Stimulated activated CD4-positive, alpha-beta T cell treated with anti-CD3 and anti-CD28 coated beads, TNF-alpha, amount 100 ng/mL, for 1 hour (primary cell): ENCODE results near the gene NADSYN1.
"Not testable (repeated sequence)": the region's sequence is repeated elsewhere in the genome, so short reads cannot be mapped to it uniquely, and the experiment has no call there.

Experiments used
- DNase-seq, 3 donors: peaks; one replicate each; pipeline ENCODE4 v3.0.0-alpha.2; 2020; ENCODE audit warnings: low read depth in 3 of 3, low spot score in 1 of 3

The NADSYN1 gene

DNA sequence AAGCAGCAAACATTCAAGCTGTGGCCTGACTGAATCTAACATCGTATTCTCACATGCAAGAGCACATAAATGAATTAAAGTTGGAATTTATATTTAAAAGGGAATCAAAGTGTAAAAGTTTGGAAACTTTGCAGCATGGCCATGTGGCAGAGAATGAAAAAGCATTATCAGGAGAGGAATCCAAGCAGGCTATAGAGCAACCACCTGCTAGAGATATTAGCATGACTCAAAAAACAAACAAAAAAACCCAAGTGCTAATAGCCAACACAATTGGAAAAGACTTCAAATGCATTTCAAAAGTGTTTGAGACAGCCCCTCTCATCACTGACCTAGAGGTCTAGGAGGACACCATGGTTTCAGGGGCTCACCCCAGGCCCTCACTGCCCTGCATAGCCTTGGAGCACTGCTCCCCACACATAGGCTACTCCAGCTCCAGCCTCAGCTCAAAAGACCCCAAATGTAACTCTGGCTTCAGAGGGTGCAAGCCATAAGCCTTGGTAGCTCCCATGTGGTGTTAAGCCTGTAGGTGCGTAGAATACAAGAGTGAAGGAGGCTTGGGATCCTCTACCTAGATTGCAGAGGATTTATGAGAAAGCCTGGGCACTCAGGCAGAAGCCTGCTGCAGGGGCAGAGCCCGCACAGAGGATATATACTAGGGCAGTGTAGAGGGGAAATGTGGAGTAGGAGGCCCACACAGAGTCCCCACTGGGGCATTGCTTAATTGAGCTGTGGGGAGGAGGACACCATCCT is 72.4 kb downstream of the NADSYN1 start:
- DNase-seq, result no peak

DNA sequence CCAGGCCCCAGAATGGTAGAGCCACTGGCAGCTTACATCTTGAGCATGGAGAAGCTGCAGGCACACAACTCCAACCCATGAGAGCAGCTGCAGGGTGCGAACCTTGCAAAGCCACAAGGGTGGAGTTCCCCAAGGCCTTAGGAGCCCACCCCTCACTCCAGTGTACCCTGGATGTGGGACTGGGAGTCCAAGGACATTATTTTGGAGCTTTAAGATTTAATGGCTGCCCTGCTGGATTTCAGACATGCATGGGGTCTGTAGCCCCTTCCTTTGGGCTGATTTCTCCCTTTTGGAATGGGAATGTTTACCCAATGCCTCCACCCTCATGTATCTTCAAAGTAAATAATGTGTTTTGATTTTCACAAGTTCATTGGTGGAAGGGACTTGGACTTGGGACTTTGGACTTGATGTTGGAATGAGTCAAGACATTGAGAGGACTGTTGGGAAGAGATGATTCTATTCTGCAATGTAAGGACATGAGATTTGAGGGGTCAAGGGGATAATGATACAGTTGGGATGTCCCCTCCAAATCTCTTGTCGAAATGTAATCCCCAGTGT is 73.0 kb downstream of the NADSYN1 start:
- no peak for DNase-seq

DNA sequence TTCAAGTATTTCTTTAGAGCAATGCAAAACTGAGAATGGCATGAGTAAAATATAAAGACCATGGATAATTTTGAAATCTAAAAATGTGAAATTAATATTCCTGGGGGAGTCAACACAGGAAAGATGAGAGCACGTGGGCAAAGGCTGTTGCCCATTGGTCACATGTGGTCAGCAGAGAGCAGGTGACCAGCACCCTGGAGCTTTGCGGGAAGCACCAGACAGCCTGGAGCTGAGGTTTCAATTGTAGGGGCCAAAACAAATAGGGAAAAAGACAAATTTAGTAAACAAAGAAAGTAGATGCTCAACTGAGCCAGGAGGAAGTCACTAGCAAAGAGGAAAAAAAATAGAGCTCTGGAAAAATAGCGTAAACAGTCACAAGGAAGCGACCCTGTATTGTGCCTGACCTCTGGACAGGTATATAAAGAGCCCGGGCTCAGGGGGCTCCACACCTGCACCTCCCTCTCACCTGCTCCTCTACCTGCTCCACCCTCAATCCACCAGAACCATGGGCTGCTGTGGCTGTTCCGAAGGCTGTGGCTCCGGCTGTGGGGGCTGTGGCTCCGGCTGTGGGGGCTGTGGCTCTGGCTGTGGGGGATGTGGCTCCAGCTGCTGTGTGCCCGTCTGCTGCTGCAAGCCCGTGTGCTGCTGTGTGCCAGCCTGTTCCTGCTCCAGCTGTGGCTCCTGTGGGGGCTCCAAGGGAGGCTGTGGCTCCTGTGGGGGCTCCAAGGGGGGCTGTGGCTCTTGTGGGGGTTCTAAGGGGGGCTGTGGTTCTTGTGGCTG is 74.0 kb downstream of the NADSYN1 start, which contains the start of gene KRTAP5-7:
Gene KRTAP5-7 (plus strand): TSS at position 472 of the 780 bp plus-strand sequence. CDS start 34 bp downstream, at position 506.
- DNase-seq, result not testable (repeated sequence)

DNA sequence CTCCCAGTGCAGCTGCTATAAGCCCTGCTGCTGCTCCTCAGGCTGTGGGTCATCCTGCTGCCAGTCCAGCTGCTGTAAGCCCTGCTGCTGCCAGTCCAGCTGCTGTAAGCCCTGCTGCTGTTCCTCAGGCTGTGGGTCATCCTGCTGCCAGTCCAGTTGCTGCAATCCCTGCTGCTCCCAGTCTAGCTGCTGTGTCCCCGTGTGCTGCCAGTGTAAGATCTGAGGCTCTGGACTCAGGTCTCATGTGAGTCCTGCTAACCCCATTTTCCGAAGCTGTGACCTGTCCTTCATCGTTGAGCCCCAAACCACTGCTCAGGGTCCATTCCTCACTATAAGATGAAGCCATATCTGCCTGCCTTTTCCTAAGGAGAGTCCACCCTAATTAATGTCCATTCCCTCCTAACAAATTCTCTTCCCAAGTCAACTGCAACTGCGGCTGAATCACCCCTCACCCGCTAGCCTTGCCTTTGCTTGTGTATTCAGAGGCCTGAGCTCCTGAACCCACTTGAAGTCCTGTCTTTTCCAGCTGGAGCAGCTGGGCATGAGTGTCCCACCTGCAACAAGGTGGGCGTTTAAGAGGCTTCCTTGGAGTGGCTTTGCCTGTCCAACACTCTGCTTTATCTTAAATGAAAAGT is 74.7 kb downstream of the NADSYN1 start:
- DNase-seq, result no peak

DNA sequence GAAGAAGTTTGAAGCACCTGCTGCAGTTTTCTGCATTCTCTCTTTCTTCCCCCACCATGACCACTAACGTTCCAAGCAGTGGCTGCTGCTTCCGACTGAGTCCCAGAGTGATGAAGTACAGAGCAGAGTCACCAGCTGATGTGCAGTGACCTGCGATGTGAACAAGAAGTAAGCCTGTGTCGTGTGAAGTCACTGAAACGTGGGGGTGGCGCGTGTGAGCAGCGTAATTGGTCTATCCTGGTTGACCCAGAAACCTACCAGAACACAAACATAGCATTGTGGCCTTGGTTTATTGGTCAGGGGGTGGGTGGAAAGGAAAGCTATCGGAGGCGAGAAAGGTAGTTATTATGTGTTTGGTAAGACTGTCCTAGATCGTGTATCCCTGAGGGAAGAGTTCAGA is 77.6 kb downstream of the NADSYN1 start:
- DNase-seq, result no peak

DNA sequence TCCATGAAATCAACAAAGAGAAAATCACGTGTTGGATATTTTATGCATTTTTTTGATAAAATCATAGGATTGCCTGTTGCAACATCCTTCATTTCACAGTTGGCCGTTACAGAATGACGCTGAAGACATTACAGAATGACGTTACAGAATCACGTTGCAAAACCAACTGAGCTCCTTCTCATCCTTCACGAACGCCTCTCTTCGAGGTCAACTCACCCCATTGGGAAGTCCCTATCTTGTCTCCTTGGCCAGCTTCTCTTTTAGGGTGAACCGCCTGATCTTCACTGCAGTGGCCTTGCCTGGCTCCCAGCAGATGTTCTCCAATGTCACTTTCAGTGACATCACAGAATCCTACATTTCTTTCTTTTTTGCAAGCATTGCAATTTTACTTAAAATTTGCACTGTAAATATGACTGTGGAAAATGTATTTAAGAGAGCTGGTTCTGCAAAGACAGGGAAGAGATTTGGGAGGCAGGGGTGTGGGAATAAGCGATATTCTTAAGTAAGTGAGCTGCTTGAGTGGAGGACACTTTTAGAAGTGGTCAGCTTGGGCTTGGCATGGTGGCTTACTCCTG is 79.1 kb downstream of the NADSYN1 start:
- no peak for DNase-seq

DNA sequence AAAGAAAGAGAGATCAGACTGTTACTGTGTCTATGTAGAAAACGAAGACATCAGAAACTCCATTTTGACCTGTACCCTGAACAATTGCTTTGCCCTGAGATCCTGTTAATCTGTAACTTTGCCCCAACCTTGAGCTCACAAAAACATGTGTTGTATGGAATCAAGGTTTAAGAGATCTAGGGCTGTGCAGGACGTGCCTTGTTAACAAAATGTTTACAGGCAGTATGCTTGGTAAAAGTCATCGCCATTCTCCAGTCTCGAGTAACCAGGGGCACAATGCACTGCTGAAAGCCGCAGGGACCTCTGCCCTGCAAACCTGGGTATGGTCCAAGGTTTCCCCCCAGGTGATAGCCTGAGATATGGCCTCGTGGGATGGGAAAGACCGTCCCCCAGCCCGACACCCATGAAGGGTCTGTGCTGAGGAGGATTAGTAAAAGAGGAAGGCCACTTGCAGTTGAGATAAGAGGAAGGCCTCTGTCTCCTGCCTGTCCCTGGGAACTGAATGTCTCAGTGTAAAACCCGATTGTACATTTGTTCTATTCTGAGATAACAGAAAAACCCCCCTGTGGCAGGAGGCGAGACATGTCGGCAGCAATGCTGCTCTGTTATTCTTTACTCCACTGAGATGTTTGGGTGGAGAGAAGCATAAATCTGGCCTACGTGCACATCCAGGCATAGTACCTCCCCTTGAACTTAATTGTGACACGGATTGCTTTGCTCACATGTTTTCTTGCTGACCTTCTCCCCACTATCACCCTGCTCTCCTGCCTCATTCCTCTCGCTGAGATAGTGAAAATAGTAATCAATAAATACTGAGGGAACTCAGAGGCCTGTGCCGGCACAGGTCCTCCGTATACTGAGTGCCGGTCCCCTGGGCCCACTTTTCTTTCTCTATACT is 82.0 kb downstream of the NADSYN1 start:
- DNase-seq, result not testable (repeated sequence)

DNA sequence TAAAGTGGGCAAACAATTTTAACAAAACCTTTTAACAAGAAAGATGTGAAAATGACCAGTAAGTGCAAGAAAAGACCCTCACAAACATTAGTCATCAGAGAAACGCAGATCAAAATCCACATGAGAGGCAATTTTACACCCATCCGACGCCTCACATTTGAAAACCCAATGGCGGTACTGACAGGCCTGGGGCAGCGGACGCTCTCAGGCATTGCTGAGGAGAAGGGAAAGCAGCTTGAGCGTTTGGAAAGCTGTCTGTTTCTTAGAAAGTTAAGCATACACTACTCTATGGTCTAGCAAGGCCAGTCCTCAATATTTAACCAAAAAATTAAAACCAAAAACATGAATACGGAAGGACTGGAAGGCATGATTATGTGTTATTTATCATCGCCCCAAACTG is 82.8 kb downstream of the NADSYN1 start:
- no peak for DNase-seq

DNA sequence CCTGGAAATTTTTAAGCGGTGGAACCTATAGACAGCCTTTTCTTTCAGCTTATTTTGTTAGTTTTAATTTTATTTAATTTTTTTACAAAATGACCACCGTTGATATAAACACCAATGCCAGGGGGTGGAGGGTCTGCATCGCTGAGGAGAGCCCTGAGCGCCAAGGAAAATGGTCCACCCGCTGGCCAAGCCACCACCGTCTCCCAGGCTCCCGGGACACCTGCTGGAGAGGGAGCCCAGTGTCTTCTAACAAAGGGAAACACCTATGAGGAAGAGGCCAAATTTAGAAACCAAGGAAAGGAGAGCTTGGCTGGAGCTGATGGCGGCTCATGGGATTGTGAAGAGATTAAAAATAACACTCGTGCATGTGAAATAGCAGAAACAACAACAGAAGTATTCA is 84.5 kb downstream of the NADSYN1 start:
- DNase-seq, result no peak

DNA sequence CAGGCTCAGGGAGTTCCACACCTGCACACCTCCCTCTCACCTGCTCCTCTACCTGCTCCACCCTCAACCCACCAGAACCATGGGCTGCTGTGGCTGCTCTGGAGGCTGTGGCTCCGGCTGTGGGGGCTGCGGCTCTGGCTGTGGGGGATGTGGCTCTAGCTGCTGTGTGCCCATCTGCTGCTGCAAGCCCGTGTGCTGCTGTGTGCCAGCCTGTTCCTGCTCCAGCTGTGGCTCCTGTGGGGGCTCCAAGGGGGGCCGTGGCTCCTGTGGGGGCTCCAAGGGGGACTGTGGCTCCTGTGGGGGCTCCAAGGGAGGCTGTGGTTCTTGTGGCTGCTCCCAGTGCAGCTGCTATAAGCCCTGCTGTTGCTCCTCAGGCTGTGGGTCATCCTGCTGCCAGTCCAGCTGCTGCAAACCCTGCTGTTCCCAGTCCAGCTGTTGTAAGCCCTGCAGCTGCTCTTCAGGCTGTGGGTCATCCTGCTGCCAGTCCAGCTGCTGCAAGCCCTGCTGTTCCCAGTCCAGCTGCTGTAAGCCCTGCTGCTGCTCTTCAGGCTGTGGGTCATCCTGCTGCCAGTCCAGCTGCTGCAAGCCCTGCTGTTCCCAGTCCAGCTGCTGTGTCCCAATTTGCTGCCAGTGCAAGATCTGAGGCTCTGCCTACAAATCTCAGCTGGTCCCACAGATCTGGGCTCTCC is 85.1 kb downstream of the NADSYN1 start, which contains the start of gene KRTAP5-8:
Gene KRTAP5-8 (plus strand): TSS at position 49 of the 689 bp plus-strand sequence. CDS start 31 bp downstream, at position 80.
- DNase-seq, result not testable (repeated sequence)

DNA sequence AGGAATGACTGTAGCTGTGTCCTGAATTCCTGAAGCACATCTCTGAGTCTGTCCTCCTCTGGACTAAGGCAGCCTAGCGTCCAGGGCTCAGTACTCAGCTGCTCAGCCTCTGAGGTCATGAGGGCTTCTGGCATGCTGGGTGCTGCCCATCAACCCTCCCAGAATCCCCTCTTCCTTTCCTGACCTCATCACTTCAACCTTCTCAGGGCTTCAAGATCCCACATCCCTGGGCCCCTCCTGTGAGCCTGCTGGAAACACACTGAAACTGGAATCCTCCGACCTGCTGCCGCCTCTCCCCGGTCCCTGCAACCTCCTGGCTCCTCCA is 85.6 kb downstream of the NADSYN1 start:
- DNase-seq, result no peak

DNA sequence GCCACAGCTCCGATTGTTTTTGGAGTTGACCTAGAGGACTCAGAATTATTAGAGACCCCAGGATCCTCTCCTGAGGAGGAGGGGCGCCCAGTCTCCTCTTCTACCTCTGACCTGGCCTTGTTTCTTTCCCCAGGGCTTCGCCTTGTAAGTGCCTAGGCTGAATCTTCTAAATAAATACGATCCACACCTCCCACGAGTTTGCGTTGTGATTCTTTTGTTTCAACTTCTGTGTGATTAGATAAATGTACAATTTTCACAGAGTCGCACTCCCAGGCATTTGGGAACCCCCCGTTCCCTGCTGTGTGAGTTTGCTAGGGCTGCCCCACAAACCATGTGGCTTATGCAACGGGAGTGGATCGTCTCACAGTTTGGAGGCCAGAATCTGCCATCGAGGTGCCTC is 86.0 kb downstream of the NADSYN1 start:
- DNase-seq, result no peak

DNA sequence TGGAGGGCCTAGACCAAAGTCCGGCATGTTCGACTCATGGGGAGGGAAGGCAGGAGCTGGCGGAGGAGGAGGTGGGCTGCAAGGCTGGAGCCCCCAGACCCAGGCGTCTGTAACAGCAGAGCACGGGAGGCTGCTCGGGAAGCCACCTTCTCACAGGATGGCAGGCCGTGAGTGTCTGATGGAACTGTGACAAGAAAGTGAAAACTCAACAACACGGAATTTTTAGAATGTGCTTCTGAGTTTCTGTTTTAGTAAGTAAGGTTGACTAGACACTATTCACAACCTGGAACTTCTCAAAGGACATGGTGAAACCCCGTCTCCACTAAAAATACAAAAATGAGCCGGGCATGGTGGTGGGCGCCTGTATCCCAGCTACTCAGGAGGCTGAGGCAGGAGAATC is 87.0 kb downstream of the NADSYN1 start:
- DNase-seq, result not testable (repeated sequence)

DNA sequence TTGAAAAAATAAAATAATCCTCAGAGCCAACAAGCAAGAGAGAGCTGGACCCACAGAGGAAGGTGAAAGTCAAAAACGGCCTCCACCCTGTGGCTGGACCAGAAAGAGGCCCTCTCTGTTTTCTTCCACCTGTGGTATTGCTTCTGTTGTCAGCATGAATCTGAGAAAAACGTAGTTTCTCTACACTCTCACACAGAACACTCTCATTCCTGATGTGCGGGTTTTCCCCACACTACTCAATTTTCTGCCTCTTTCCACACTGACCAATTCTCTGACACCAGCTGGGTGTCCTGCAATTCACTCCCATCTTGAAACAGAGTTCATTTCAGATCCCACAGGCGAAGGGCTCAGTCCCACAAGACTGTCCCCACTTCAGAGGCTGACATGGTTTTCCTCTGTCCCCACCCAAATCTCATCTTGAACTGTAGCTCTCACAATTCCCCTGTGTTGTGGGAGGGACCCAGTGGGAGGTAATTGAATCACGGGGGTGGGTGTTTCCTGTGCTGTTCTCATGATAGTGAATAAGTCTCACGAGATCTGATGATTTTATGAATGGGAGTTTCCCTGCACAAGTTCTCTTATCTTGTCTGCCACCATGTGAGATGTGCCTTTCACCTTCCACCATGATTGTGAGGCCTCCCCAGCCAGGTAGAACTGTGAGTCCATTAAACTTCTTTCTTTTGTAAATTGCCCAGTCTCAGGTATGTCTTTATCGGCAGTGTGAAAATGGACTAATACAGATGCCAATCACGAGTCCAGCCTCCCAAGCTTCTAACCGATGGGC is 87.7 kb downstream of the NADSYN1 start:
- DNase-seq, result not testable (repeated sequence)

DNA sequence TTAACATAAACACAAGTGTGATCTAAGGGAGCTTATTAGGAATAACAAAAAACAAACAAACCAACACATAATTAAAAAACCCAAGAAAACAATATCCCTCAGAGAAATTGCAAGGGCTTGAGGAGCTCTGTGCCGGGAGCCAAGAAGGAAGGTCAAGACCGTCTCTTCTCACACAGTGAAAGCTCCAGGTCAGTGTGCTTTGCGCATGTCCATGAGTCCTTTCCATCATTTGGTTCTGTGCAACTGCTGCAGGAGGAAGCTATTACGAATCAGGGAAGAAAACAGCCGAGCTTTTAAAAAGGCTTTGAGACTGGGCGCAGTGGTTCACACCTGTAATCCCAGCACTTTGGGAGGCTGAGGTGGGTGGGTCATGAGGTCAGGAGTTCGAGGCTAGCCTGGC is 89.4 kb downstream of the NADSYN1 start:
- no peak for DNase-seq

DNA sequence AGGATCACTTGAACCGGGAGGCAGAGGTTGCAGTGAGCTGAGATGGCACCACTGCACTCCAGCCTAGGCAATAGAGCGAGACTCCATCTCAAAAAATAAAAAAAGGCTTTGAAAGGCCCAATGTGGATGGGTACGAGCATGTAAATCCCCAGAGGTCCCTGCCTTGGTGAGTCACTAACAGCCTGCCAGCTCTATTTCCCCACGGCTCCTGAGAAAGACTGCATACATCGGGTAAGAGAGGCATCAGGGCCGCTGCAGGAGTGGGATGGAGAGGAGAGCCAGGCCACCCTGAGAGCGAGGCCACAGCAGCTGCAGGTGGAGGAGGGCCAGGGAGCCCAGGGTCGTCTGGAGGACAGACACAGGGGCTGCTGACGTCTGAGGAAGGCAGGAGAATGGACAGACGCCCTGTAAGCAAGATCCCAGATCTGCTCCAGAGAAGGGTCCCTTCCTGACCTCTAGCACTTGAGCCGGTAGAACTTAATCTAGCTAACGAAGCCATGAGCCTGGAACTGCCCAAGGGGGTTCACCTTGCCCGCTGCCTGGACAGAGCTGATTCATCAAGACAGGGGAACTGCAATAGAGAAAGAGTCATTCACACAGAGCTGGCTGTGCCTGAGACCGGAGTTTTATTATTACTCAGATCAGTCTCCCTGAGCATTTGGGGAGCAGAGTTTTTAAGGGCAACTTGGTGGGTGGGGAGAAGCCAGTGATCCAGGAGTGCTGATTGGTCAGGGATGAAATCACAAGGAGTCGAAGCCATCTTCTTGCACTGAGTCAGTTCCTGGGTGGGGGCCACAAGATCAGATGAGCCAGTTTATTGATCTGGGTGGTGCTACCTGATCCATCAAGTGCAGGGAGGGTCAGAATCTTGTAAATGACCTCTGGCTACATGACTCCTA is 90.1 kb downstream of the NADSYN1 start:
- DNase-seq, result no peak

DNA sequence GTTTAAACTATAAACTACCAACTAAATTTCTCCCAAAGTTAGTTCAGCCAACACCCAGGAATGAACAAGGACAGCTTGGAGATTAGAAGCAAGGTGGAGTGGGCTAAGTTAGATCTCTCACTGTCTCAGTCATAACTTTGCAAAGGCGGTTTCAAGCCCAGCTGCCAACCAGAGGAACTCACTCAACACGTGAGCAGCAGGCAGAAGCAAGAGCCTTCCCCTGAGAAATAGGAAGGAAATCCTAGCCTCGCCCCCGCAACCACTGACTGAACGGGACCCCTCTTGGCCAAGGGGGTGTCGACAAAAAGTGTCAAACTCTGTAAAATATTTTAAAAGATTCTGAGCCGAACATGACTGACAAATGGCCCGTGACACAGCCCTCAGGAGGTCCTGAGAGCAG is 90.9 kb downstream of the NADSYN1 start:
- no peak for DNase-seq
